Measurements from ENCODE around the gene CAMK2G.
"Not testable (repeated sequence)": the region's sequence is repeated elsewhere in the genome, so short reads cannot be mapped to it uniquely, and the experiment has no call there.

Gene CAMK2G

GRCh38 chr10:73842349-73842748 lies 32.0 kb downstream of the CAMK2G start:
- in situ Hi-C loops (cut with HindIII; ENCODE audit: low sequenced_read_pairs) = no loop called here

DNA sequence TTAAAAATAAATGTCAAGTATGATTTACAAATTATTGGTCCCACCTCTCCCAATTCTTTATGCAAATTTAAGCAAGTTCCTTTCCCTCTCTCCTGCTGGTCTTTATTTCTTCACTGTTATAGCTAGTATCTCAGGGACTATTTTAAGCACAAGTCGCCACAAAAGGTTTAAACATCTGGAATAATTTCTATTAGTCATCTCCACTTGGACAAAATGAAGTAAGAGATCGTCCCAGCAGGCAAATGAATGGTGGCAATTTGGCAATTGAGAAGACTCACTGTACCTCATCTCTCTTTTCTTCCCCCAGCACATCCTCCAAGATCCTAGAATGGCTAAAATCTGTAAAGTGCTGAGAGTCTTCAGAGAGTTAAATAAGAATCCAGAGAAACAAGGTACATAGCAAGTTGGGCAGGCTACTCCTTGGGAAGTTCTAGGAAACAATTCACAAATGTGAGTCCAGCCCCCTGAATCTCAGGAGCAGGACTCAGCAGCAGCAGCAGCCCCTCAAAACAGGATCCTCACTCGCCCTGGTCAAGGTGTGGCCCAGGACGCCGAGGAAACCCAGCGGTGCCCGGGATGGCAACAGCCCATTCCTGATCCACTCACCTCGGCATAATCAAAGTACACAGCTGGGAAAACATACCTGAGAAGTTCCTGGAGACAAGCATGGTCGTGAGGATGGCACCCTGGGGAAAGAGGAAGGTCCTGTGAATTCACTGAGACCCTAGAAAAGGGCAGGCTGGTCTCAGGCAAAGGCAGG lies 32.6 kb downstream of the CAMK2G start:
- in situ Hi-C loops (cut with HindIII; ENCODE audit: low sequenced_read_pairs) = no loop called here

GRCh38 chr10:73841061-73841421 lies 33.3 kb downstream of the CAMK2G start:
- in situ Hi-C loops (cut with HindIII; ENCODE audit: low sequenced_read_pairs) = no loop called here

GRCh38 chr10:73840403-73841060 lies 33.8 kb downstream of the CAMK2G start:
- in situ Hi-C loops (cut with HindIII; ENCODE audit: low sequenced_read_pairs) = no loop called here

- in situ Hi-C loops (cut with HindIII; ENCODE audit: low sequenced_read_pairs) = no loop called here
Measured at GRCh38 chr10:73840056-73840402, 34.3 kb downstream of the CAMK2G start.

DNA sequence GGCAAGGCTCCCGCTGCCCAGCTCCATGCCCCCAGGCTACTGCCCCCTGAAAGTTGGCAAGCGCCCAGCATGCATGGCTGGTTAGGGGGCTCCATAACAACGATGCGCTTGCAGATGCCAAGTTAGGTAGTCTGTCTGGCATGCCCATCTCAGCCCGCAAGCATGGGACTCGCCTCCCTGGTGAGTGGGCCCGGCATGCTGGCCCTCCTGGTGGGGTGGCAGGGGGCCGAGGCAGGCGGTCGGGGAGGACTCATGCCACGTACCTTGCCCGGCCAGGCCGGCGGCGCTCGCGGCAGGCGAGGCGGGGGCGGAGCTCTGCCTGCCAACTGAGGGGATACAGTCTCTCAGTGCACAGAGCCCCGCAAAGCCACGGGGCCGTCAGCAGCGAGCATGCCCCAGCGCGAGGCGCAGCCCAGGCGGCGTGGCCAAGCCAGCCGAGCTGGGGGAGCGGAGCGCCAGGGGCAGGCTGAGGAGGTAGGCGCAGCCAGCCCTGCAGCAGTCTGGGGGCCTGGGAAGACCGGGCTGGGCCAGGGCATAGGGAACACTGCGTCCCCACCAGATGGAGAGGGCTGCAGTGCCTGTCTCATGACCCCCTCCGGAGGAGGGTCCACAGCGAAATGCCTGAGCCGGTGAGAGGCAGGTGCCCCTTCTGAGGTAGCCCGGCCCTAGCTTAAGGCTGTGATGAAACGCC lies 34.9 kb downstream of the CAMK2G start:
- in situ Hi-C loops (cut with HindIII; ENCODE audit: low sequenced_read_pairs) = no loop called here

DNA sequence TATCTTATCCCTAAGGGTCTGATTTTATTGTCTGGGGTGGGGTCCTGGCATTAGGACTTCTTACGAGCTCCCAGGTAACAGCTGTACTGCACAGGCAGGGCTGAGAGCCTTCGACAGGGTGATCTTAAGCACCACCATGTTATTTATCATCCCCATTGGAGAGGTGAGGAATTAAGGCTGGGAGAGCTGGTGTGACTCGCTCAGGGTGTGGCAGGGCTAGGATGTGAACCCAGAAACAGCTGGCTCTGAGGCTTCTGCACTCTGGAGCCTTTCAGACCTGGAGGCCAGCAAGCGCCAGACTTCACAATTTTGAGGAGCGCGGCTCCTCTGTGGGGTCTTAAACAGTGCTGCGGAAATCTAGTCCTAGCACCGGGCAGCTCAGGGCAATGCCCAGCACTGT lies 35.5 kb downstream of the CAMK2G start:
- in situ Hi-C loops (cut with HindIII; ENCODE audit: low sequenced_read_pairs) = no loop called here

GRCh38 chr10:73838008-73838567 lies 36.3 kb downstream of the CAMK2G start:
- in situ Hi-C loops (cut with HindIII; ENCODE audit: low sequenced_read_pairs) = no loop called here

DNA sequence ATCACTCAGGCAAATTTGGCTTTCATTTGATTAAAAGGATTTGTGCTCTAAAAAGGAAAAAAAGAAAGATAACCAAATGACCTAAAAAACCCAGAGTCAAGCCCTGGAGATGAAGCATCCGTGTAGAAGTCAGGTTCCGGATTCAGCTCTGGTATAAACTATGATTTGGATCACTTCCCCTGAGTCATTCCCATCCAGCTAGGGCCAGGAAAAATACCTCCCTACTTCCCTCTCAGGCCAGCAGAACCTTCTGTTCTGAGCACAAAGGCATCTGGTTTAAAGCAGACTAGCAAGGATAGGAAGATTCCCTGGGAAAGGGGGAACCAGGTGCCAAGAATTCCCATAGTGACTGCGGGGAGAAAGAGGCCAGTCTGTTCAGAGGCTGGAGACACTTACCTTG lies 37.3 kb downstream of the CAMK2G start:
- in situ Hi-C loops (cut with HindIII; ENCODE audit: low sequenced_read_pairs) = no loop called here

- in situ Hi-C loops (cut with HindIII; ENCODE audit: low sequenced_read_pairs) = no loop called here
Measured at GRCh38 chr10:73836427-73836980, 37.9 kb downstream of the CAMK2G start.

- in situ Hi-C loops (cut with HindIII; ENCODE audit: low sequenced_read_pairs) = not testable (repeated sequence)
Measured at GRCh38 chr10:73829090-73829489, 45.3 kb downstream of the CAMK2G start.

- in situ Hi-C loops (cut with HindIII; ENCODE audit: low sequenced_read_pairs) = no loop called here
Measured at GRCh38 chr10:73828161-73828560, 46.2 kb downstream of the CAMK2G start.

- in situ Hi-C loops (cut with HindIII; ENCODE audit: low sequenced_read_pairs) = no loop called here
Measured at GRCh38 chr10:73827346-73828089, 46.8 kb downstream of the CAMK2G start.

DNA sequence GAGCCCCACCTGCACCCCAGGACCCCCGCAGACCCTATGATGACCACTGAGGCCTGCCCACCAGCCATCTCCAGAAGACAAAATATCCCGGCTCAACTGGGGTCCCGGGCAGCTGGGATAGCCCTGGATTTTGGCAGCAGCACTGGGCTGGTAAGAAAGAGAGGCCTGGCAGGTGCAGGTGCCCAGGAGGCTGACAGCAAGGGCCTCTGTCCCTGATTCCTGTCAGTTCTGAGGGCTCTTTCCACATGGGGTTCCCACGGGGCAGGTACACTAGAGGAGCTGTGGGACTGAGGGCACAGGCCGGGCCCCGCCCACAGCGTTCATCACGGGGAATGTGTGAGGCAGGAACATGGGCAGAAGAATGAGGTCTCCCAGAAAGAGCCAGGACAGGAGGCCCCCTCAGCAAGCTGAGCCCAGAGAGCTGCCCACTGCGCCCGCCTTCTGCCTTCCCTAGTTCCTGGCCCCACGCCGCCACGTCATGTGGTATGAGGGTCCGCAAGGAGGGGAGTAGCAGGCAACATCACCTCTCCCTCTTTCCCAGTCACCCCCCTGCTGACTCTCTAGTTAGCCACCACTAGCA lies 50.1 kb downstream of the CAMK2G start:
- in situ Hi-C loops (cut with HindIII; ENCODE audit: low sequenced_read_pairs) = no loop called here

GRCh38 chr10:73823391-73823790 lies 51.0 kb downstream of the CAMK2G start:
- in situ Hi-C loops (cut with HindIII; ENCODE audit: low sequenced_read_pairs) = no loop called here

- in situ Hi-C loops (cut with HindIII; ENCODE audit: low sequenced_read_pairs) = no loop called here
Measured at GRCh38 chr10:73819513-73820093, 54.8 kb downstream of the CAMK2G start.

DNA sequence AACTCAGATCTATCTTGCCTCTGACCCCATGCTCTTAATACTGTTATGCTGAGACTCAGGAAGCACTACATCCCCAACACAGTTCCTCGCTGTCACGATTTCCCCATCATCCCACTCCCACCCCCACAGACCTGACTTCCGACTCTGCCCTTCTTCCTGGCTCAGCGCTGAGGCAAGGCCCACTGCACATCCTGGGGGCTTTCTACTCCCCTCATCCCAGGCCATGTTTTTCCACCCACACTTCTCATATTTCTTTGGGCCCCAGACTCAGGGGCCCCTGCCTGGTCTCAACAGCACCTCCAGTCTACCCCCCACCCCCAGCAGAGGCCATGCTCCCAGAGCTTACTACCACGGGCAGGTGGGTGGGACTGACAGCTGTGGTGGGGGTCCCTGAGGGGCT lies 55.3 kb downstream of the CAMK2G start:
- in situ Hi-C loops (cut with HindIII; ENCODE audit: low sequenced_read_pairs) = no loop called here

DNA sequence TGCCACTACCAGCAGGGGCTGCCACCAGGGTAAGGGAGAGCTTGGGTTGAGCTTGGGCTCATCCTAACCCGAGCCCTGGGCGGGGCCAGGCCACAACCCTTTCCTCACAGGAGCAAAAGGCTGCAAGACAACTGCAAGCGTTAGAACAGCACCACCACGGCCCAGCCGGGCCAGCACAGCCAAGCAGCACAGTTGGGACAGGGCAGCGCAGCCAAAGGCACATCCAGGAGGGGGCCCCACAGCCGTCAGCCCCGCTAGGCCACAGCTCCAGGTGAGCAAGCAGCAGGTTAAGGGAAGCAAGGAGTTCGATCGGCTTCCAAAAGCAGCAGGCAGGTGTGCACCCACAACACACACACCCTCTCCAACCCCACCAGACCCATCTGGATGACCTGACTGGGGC lies 56.0 kb downstream of the CAMK2G start:
- in situ Hi-C loops (cut with HindIII; ENCODE audit: low sequenced_read_pairs) = no loop called here

- in situ Hi-C loops (cut with HindIII; ENCODE audit: low sequenced_read_pairs) = no loop called here
Measured at GRCh38 chr10:73817826-73818225, 56.5 kb downstream of the CAMK2G start.

Data from DLD1 (cell line).